Neutrophil (primary cell): ENCODE results near the gene SLC22A7.

Experiments
- H3K27ac ChIP-seq: fragments of 200-600 bp; sonication (generic); 2 replicates; pipeline ENCODE4 v1.5.1; 2016; ENCODE audit warnings: mild to moderate bottlenecking, moderate library complexity
- H3K27me3 ChIP-seq: fragments of 200-600 bp; sonication (generic); 2 replicates; pipeline ENCODE4 v1.6.0; 2016; ENCODE audit warnings: mild to moderate bottlenecking
- H3K36me3 ChIP-seq: fragments of 200-600 bp; sonication (generic); 2 replicates; pipeline ENCODE4 v1.5.1; 2017
- H3K4me1 ChIP-seq, 2 experiments: fragments of 200-600 bp in 1 of 2; sonication (generic) in 1 of 2; 1 replicate in 1 of 2; 2 replicates in 1 of 2; pipeline versions ENCODE4 v1.5.1 to v1.6.1; 2013 to 2016; ENCODE audit warnings: low read depth in 1 of 2, low read length in 1 of 2, mild to moderate bottlenecking in 1 of 2, moderate library complexity in 1 of 2; ENCODE audit not compliant: control insufficient read depth in 1 of 2, insufficient read depth in 1 of 2
- H3K4me3 ChIP-seq, 2 experiments: fragments of 200-600 bp in 1 of 2; sonication (generic) in 1 of 2; 1 replicate in 1 of 2; 2 replicates in 1 of 2; pipeline ENCODE4 v1.5.1; 2013 to 2016; ENCODE audit warnings: low read depth in 1 of 2, low read length in 1 of 2, mild to moderate bottlenecking in 1 of 2, moderate library complexity in 1 of 2
- H3K9me3 ChIP-seq: fragments of 200-600 bp; sonication (generic); 2 replicates; pipeline ENCODE4 v1.5.1; 2016
- CTCF ChIP-seq: fragments of 200-600 bp; sonication (generic); IDR thresholded peaks from 2 replicates; pipeline ENCODE4 v1.5.1; 2016; ENCODE audit warnings: antibody characterized with exemption

SLC22A7 gene

GRCh38 chr6:43303751-43304331 is 5.8 kb downstream of the SLC22A7 start:
- Histone ChIP-seq H3K36me3 (no peaks in the 10 kb centered on the region), H3K9me3 (no peaks in the 10 kb centered on the region), H3K4me3 (no peak overlapping the region), H3K4me1 (peaks cover 14 to 15% of the 10 kb centered on the region in 2 experiments), H3K27ac (no peak overlapping the region), H3K27me3 (peaks cover 10% of the 10 kb centered on the region)
- no peak for TF ChIP-seq CTCF

- no peak for TF ChIP-seq CTCF
- peaks cover 5% of the 10 kb centered on the region for H3K27me3 ChIP-seq
These were observed 6.3 kb downstream of the SLC22A7 start for GRCh38 chr6:43304361-43304760.

GRCh38 chr6:43304882-43305281 is 6.8 kb downstream of the SLC22A7 start:
- Histone ChIP-seq H3K27ac (no peak overlapping the region), H3K36me3 (no peaks in the 10 kb centered on the region), H3K4me1 (peaks cover 24 to 26% of the 10 kb centered on the region in 2 experiments), H3K9me3 (no peaks in the 10 kb centered on the region), H3K27me3 (no peaks in the 10 kb centered on the region), H3K4me3 (no peak overlapping the region)
- no peak for TF ChIP-seq CTCF

More at GRCh38 chr6:43304361-43304760, 6.3 kb downstream of the SLC22A7 start:
- Histone ChIP-seq H3K4me1 (peaks cover 19 to 21% of the 10 kb centered on the region in 2 experiments), H3K36me3 (no peaks in the 10 kb centered on the region), H3K9me3 (no peaks in the 10 kb centered on the region), H3K27ac (no peak overlapping the region), H3K4me3 (no peak overlapping the region)

GRCh38 chr6:43306086-43306485 is 8.0 kb downstream of the SLC22A7 start:
- no peaks in the 10 kb centered on the region for H3K36me3 ChIP-seq
- TF ChIP-seq CTCF: no peak
- H3K4me1 ChIP-seq: peaks cover 36 to 38% of the 10 kb centered on the region in 2 experiments
- no peak overlapping the region for H3K4me3 ChIP-seq
- H3K27ac ChIP-seq: no peak overlapping the region
- no peaks in the 10 kb centered on the region for H3K9me3 ChIP-seq
- H3K27me3 ChIP-seq: no peaks in the 10 kb centered on the region

- Histone ChIP-seq H3K4me3 (no peak overlapping the region), H3K27me3 (no peaks in the 10 kb centered on the region), H3K4me1 (peaks cover 51 to 53% of the 10 kb centered on the region in 2 experiments), H3K27ac (no peak overlapping the region), H3K9me3 (no peaks in the 10 kb centered on the region), H3K36me3 (no peaks in the 10 kb centered on the region)
- no peak for TF ChIP-seq CTCF
These were observed 9.5 kb downstream of the SLC22A7 start for GRCh38 chr6:43307451-43308100.
